ENCODE measurements around the gene AIPL1.

- TF ChIP-seq POLR2A (IDR thresholded peaks at IDR 0.05; ENCODE audit: low read depth, low read length) (no peak), POLR2AphosphoS5 (IDR thresholded peaks at IDR 0.05; ENCODE audit: low read depth, low read length) (no peak)
Observed at GRCh38 chr17:6472517-6472916, 37.6 kb upstream of the AIPL1 start.

Data from GM12891 (cell line).